ENCODE measurements around the gene PNPLA5. TPM values are rescaled to one million over a fixed set of nuclear protein-coding genes. Genes with fewer than 3 reads are reported as not detected.

PNPLA5 gene
- total and polyA plus RNA-seq, 2 of the 13 experiments (the other 11 are each of a cell fraction or from before 2014, with no cell fraction given), result not detected

GRCh38 chr22:43859621-43860020 lies 32.2 kb downstream of the PNPLA5 start (continued):
- no peak for TF ChIP-seq ZNF530 (CRISPR knock-in tag; IDR thresholded peaks at IDR 0.05; ENCODE audit: low read depth)
- TF ChIP-seq ZNF160 (CRISPR knock-in tag; IDR thresholded peaks at IDR 0.05), result no peak
- no peak for TF ChIP-seq NR3C1 (CRISPR knock-in tag; IDR thresholded peaks at IDR 0.05)
- no peak for TF ChIP-seq MXI1 (IDR thresholded peaks at IDR 0.05; ENCODE audit: borderline replicate concordance, low read depth, low read length)

- in situ Hi-C loops (cut with HindIII; ENCODE audit: extremely low pct_ligation_motif_present, low pct_unique_long_range_greater_than_20kb), result no loop called here
- no peak for FAIRE-seq
- H3K36me3 ChIP-seq (replicated peaks in 1 of 2; ENCODE audit: control insufficient read depth in 1 of 2, insufficient read depth in 2 of 2, low read length in 2 of 2), result no peaks in the 10 kb centered on the region
- H3K27me3 ChIP-seq (ENCODE audit: control insufficient read depth in 1 of 2, insufficient read depth in 2 of 2, low read length in 2 of 2), result peaks cover 0 to 41% of the 10 kb centered on the region in 2 experiments; a peak in 4 of 5 replicates
- CTCF ChIA-PET (ENCODE audit: low intra/inter-chr PET ratio, low total read pairs), result no interaction called here
- H3K4me1 ChIP-seq (ENCODE audit: insufficient read depth, low read length), result no peaks in the 10 kb centered on the region
- intact Hi-C loops (cut with micrococcal nuclease; ENCODE audit: unreplicated experiment), result no loop called here
- H3K9ac ChIP-seq (ENCODE audit: insufficient read depth, low read depth, low read length), result no peak overlapping the region
- H2AFZ ChIP-seq (ENCODE audit: low read length), result no peak overlapping the region
- no peak overlapping the region for H3K4me2 ChIP-seq (ENCODE audit: low read depth, low read length)
- DNase-seq (ENCODE audit: low spot score), result no peak
- no peak for ATAC-seq
- BruUV-seq (replicated peaks), result no TSS peak
- WGBS (ENCODE audit: low lambda C conversion rate), result 40% methylated on average over 4 of the region's 7 CpGs
- H4K20me1 ChIP-seq (ENCODE audit: insufficient read depth, low read length), result peaks cover 1% of the 10 kb centered on the region; the same call in 1 of the 2 replicates
- POLR2A ChIA-PET, result no interaction called here
- no peak overlapping the region for H3K27ac ChIP-seq (ENCODE audit: extremely low read length, insufficient read depth, low read length)
- no peaks in the 10 kb centered on the region for H3K9me3 ChIP-seq (ENCODE audit: low read length)
- H3K79me2 ChIP-seq (ENCODE audit: insufficient read depth, low read length), result no peaks in the 10 kb centered on the region
- H3K4me3 ChIP-seq (replicated peaks in 1 of 3; ENCODE audit: insufficient read depth in 1 of 3, low read depth in 2 of 3, low read length in 3 of 3), result no peak overlapping the region
- TF ChIP-seq TCF7 (IDR thresholded peaks at IDR 0.05; ENCODE audit: low read depth) (no peak), IRF9 (CRISPR knock-in tag; IDR thresholded peaks at IDR 0.05; ENCODE audit: borderline replicate concordance) (no peak), ZNF713 (CRISPR knock-in tag; IDR thresholded peaks at IDR 0.05) (no peak), ZNF639 (CRISPR knock-in tag; conservative IDR thresholded peaks at IDR 0.05) (no peak), ZNF205 (CRISPR knock-in tag; IDR thresholded peaks at IDR 0.05) (no peak), ZIK1 (CRISPR knock-in tag; IDR thresholded peaks at IDR 0.05; ENCODE audit: borderline replicate concordance, low read depth) (no peak), ZKSCAN8 (CRISPR knock-in tag; IDR thresholded peaks at IDR 0.05; ENCODE audit: borderline replicate concordance) (no peak), ZNF142 (CRISPR knock-in tag; IDR thresholded peaks at IDR 0.05) (no peak), HBP1 (CRISPR knock-in tag; IDR thresholded peaks at IDR 0.05; ENCODE audit: low read depth) (no peak), SAP130 (CRISPR knock-in tag; IDR thresholded peaks at IDR 0.05; ENCODE audit: low read depth) (no peak)
Measured at GRCh38 chr22:43859176-43859575, 32.6 kb downstream of the PNPLA5 start.

All from HepG2 (cell line).